ENCODE data around the gene PRRC2C. TPM values are rescaled to one million over a fixed set of nuclear protein-coding genes. Genes with fewer than 3 reads are reported as not detected.

The PRRC2C gene
- total RNA-seq, 1 experiment from 2014 or later: 199 TPM

GRCh38 chr1:171640225-171640624, 154.9 kb downstream of the PRRC2C start:
- no peaks in the 10 kb centered on the region for H3K79me2 ChIP-seq (ENCODE audit: low read length)
- no peak for ATAC-seq
- H3K9me3 ChIP-seq (ENCODE audit: low read length): no peaks in the 10 kb centered on the region
- CTCF ChIA-PET: interaction anchor here (0.6 kb wide), 2 partner anchors 204 to 345 kb away, joined by 3 to 6 read pairs; no protein-coding TSS in a partner anchor
- no peak overlapping the region for H3K4me2 ChIP-seq (ENCODE audit: low read length)
- DNase-seq: no peak
- POLR2A ChIA-PET (ENCODE audit: unreplicated experiment): no interaction called here
- intact Hi-C loops (cut with micrococcal nuclease): loop anchor here (10.0 kb wide), 1 partner anchor 755 kb away; no protein-coding TSS in a partner anchor
- no peak for TF ChIP-seq EZH2phosphoT487 (IDR thresholded peaks at IDR 0.05; ENCODE audit: borderline replicate concordance, low read length)
- TF ChIP-seq EZH2 (IDR thresholded peaks at IDR 0.05; ENCODE audit: low read length, unreplicated experiment): no peak
- TF ChIP-seq, protein P1, sequence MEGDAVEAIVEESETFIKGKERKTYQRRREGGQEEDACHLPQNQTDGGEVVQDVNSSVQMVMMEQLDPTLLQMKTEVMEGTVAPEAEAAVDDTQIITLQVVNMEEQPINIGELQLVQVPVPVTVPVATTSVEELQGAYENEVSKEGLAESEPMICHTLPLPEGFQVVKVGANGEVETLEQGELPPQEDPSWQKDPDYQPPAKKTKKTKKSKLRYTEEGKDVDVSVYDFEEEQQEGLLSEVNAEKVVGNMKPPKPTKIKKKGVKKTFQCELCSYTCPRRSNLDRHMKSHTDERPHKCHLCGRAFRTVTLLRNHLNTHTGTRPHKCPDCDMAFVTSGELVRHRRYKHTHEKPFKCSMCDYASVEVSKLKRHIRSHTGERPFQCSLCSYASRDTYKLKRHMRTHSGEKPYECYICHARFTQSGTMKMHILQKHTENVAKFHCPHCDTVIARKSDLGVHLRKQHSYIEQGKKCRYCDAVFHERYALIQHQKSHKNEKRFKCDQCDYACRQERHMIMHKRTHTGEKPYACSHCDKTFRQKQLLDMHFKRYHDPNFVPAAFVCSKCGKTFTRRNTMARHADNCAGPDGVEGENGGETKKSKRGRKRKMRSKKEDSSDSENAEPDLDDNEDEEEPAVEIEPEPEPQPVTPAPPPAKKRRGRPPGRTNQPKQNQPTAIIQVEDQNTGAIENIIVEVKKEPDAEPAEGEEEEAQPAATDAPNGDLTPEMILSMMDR (conservative IDR thresholded peaks at IDR 0.05; ENCODE audit: low read depth, low read length): no peak
- H2AFZ ChIP-seq (ENCODE audit: low read length): no peak overlapping the region
- H3F3A ChIP-seq (ENCODE audit: low read length, unreplicated experiment): no peaks in the 10 kb centered on the region
- H3K4me1 ChIP-seq (ENCODE audit: insufficient read depth, low read length): no peaks in the 10 kb centered on the region
- no peaks in the 10 kb centered on the region for H3K36me3 ChIP-seq (ENCODE audit: low read depth, low read length)
- BruUV-seq (replicated peaks): no TSS peak
- no peak overlapping the region for H3K27ac ChIP-seq (ENCODE audit: low read length)
- no peaks in the 10 kb centered on the region for H4K20me1 ChIP-seq (ENCODE audit: low read length)
- no peak overlapping the region for H3K9ac ChIP-seq (ENCODE audit: low read length)
- H3K27me3 ChIP-seq (ENCODE audit: low read length): peaks cover 21% of the 10 kb centered on the region
- no peak overlapping the region for H3K4me3 ChIP-seq (ENCODE audit: low read length)
- no peaks in the 10 kb centered on the region for H3K9me2 ChIP-seq (replicated peaks; ENCODE audit: low read length)

GRCh38 chr1:171641076-171641864, 155.9 kb downstream of the PRRC2C start:
- ChIA-PET CTCF (interaction anchor here (0.6 kb wide), 1 partner anchor 102 kb away, joined by 6 read pairs; no protein-coding TSS in a partner anchor), POLR2A (ENCODE audit: unreplicated experiment) (no interaction called here)
- no peaks in the 10 kb centered on the region for H3K9me3 ChIP-seq (ENCODE audit: low read length)
- ATAC-seq (no peak), DNase-seq (peak; percentile 24)
- no peak overlapping the region for H3K27ac ChIP-seq (ENCODE audit: low read length)
- H3K4me3 ChIP-seq (ENCODE audit: low read length): no peak overlapping the region
- no peaks in the 10 kb centered on the region for H3K9me2 ChIP-seq (replicated peaks; ENCODE audit: low read length)
- BruUV-seq (replicated peaks): no TSS peak
- H3F3A ChIP-seq (ENCODE audit: low read length, unreplicated experiment): no peaks in the 10 kb centered on the region
- no peak overlapping the region for H3K9ac ChIP-seq (ENCODE audit: low read length)
- H3K4me2 ChIP-seq (ENCODE audit: low read length): no peak overlapping the region
- H3K27me3 ChIP-seq (ENCODE audit: low read length): peaks cover 21% of the 10 kb centered on the region
- no peaks in the 10 kb centered on the region for H3K36me3 ChIP-seq (ENCODE audit: low read depth, low read length)
- no peaks in the 10 kb centered on the region for H4K20me1 ChIP-seq (ENCODE audit: low read length)
- TF ChIP-seq, protein P1 (conservative IDR thresholded peaks at IDR 0.05; ENCODE audit: low read depth, low read length): peak; percentile 41
- no peak for TF ChIP-seq EZH2phosphoT487 (IDR thresholded peaks at IDR 0.05; ENCODE audit: borderline replicate concordance, low read length)
- no peaks in the 10 kb centered on the region for H3K4me1 ChIP-seq (ENCODE audit: insufficient read depth, low read length)
- intact Hi-C loops (cut with micrococcal nuclease): loop anchor here (10.0 kb wide), 1 partner anchor 754 kb away; no protein-coding TSS in a partner anchor
- 0 out of 2 replicates have a peak overlapping the region, but pooled peaks have one; percentile 6 for H2AFZ ChIP-seq (ENCODE audit: low read length)
- H3K79me2 ChIP-seq (ENCODE audit: low read length): no peaks in the 10 kb centered on the region

DNA sequence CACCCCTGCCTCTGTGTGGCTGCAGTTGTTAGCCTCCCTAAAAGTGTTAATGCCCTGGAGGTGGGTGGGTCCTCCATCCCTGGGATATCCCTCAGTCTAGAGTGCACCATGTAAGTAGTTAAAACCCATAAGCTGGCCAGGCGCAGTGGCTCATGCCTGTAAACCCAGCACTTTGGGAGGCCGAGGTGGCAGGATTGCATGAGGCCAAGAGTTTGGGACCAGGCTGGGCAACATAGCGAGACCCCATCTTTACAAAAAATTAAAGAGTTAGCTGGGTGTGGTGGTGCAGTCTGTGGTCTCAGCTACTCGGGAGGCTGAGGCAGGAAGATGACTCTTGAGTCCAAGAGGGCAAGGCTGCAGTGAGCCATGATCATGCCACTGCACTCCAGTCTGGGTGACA, 156.9 kb downstream of the PRRC2C start:
- no peak for DNase-seq
- no peak for ATAC-seq
- H3K9ac ChIP-seq (ENCODE audit: low read length): no peak overlapping the region
- TF ChIP-seq EZH2 (IDR thresholded peaks at IDR 0.05; ENCODE audit: low read length, unreplicated experiment): no peak
- TF ChIP-seq, protein P1 (conservative IDR thresholded peaks at IDR 0.05; ENCODE audit: low read depth, low read length): no peak
- no peak for TF ChIP-seq EZH2phosphoT487 (IDR thresholded peaks at IDR 0.05; ENCODE audit: borderline replicate concordance, low read length)
- H3K4me3 ChIP-seq (ENCODE audit: low read length): no peak overlapping the region
- peaks cover 17% of the 10 kb centered on the region for H3K27me3 ChIP-seq (ENCODE audit: low read length)
- intact Hi-C loops (cut with micrococcal nuclease): loop anchor here (10.0 kb wide), 1 partner anchor 753 kb away; no protein-coding TSS in a partner anchor
- H3K9me3 ChIP-seq (ENCODE audit: low read length): no peaks in the 10 kb centered on the region
- H3K9me2 ChIP-seq (replicated peaks; ENCODE audit: low read length): no peaks in the 10 kb centered on the region
- H3K27ac ChIP-seq (ENCODE audit: low read length): no peak overlapping the region
- ChIA-PET POLR2A (ENCODE audit: unreplicated experiment) (no interaction called here), CTCF (interaction anchor here (0.6 to 0.8 kb wide), 3 partner anchors 33 to 101 kb away, joined by 3 to 6 read pairs (median 4); no protein-coding TSS in a partner anchor)
- H3K36me3 ChIP-seq (ENCODE audit: low read depth, low read length): no peaks in the 10 kb centered on the region
- no peaks in the 10 kb centered on the region for H3K79me2 ChIP-seq (ENCODE audit: low read length)
- H3K4me2 ChIP-seq (ENCODE audit: low read length): no peak overlapping the region
- no TSS peak for BruUV-seq (replicated peaks)
- no peaks in the 10 kb centered on the region for H4K20me1 ChIP-seq (ENCODE audit: low read length)
- no peaks in the 10 kb centered on the region for H3F3A ChIP-seq (ENCODE audit: low read length, unreplicated experiment)
- H2AFZ ChIP-seq (ENCODE audit: low read length): no peak overlapping the region
- H3K4me1 ChIP-seq (ENCODE audit: insufficient read depth, low read length): no peaks in the 10 kb centered on the region

Data from PC-3 (cell line).